GM19324 (cell line): Measurements from ENCODE around the gene BNC2.

Experiments used
- ATAC-seq: cut with Tn5 transposase; IDR thresholded peaks from one replicate; pipeline ENCODE4 v1.9.1; 2021; ENCODE audit warnings: mild to moderate bottlenecking, moderate library complexity; ENCODE audit not compliant: unreplicated experiment, low FRiP score

Gene BNC2

GRCh38 chr9:16824545-16825330 lies 45.7 kb downstream of the BNC2 start:
- ATAC-seq = no peak

- no peak for ATAC-seq
These were observed 46.6 kb downstream of the BNC2 start for GRCh38 chr9:16823906-16824305.

- no peak for ATAC-seq
These were observed 49.1 kb downstream of the BNC2 start for GRCh38 chr9:16821344-16821743.

DNA sequence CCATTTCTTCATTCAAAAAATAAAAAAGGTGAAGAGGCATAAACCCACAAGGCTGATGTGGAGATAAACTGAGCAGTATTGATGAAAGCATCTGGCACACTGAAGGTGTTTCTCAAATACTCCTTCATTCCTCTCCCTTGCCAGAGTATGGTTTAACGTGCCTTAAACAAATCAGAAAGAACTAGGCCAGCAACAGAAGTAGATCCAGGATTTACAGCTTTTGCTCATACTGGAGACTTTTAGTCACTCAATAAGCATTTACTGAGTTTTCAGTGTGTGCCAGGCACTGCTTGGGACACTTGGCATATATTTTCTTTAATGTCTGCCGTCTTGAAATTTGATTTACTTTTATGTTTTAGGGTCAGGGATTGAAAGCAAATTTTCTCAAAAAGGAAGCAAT lies 53.0 kb downstream of the BNC2 start:
- ATAC-seq = no peak

DNA sequence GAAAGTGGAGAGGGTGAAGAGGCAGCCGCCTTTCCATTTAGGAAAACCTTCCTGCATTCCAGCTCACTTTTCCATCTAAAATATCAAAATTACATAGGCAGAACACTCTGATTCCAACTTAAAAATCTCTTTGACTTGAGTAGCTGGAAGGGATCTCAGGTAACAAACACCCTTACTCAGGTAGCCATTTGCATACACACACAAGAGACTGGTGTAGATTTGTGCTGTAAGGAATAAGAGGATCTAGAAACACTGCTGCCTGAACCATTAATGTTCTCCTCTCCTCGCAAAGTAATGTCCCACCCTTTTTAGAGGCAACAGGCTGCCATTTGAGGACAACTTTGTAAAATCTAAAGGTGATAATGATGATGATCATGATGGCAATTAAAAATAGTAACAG lies 53.5 kb downstream of the BNC2 start:
- ATAC-seq = no peak

- ATAC-seq = no peak
These were observed 54.5 kb downstream of the BNC2 start for GRCh38 chr9:16816011-16816410.

- ATAC-seq = no peak
These were observed 55.4 kb downstream of the BNC2 start for GRCh38 chr9:16815079-16815478.

DNA sequence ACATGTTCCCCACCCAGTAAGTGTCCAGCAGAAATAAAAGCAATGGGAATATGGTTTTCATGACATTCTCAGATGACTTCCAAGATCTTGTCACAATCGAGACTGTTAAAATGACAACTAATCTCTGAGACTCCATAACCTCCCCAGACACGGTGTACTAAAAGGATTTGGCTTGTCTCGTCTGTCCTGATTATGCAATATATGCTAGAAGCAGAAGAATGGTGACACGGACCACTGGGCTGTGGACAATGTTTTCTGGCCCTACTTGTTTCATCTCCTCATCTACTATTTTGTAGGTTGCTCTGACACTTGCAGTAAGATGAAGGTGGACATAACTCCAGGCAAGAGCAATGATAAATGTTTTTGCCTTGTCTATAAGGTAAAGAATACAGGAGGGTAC lies 56.6 kb downstream of the BNC2 start:
- no peak for ATAC-seq

- no peak for ATAC-seq
These were observed 58.3 kb downstream of the BNC2 start for GRCh38 chr9:16811987-16812685.

DNA sequence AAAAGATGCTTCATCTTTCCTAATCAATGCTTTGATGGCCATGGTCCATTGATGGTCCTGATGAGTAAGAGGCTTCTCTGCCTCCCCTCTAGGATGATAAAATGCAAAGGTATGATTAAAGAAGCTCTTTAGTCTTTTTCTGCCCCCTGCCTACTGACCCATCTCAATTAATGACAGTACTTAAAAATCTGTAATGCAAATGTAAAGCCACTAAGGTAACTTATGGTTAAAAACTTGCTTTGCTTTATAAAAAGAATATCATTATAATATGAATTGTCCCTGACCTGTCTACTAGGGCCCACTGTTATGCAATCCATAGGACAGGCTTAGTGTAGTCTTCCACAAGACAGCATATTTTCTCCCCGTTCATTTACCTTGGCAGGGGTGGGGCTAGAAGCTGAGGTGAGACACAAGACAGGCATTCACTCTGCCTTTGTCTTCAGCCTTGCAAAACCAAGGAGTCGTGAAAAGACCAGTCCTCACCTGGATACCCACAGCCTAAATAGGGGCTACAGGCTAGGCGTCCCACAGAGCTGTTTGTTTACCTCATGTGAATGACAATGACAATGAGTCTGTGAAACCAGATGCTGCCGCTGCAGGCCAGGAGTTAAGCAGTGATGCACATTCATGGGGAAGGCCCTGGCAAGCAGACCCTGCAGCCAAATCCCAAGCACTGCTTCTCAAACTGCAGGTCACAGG lies 60.4 kb downstream of the BNC2 start:
- ATAC-seq = no peak

GRCh38 chr9:16806674-16807073 lies 63.8 kb downstream of the BNC2 start:
- no peak for ATAC-seq

DNA sequence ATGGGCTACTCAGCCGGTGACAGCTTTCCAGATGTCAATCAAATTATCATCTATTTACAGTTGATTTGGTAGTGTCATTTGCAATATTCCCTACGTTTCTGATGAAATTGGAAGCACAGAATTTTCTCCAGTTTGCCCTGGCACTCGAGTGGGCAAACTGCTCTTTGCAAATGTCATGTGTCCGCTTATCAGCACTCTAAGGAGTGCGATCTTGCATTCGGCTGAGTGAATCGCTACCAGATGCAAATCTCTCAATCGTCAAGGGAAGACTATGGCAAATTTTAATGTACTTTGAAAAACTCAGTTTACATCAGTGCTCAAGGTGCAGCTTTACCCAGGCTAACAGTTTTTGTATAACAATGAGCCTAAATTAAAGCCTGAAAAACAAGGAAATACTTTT lies 66.8 kb downstream of the BNC2 start:
- no peak for ATAC-seq

GRCh38 chr9:16801871-16802466 lies 68.5 kb downstream of the BNC2 start:
- ATAC-seq = no peak

DNA sequence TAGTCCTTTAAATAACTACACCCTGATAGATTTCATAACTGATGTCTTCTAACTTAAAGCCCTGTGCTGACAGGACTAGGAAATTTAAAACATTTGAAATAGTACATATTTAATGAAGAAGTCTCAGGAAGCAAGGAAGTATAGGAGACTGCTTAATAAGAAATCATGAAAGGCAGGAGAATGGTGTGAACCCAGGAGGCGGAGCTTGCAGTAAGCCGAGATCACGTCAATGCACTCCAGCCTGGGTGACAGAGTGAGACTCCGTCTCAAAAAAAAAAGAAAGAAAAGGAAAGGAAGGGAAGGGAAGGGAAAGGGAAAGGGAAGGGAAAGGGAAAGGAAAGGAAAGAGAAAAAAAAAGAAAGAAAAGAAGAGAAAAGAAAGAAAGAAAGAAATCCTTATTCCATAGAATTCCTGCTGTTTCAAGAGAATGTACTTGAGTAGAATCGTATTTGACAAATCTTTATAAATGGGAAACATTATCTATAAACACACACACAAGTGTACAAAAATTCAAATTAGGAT lies 74.1 kb downstream of the BNC2 start:
- ATAC-seq = no peak

- ATAC-seq = no peak
These were observed 75.4 kb downstream of the BNC2 start for GRCh38 chr9:16794871-16795639.

GRCh38 chr9:16794103-16794502 lies 76.4 kb downstream of the BNC2 start:
- ATAC-seq = no peak

GRCh38 chr9:16787724-16788123 lies 82.7 kb downstream of the BNC2 start:
- ATAC-seq = no peak

DNA sequence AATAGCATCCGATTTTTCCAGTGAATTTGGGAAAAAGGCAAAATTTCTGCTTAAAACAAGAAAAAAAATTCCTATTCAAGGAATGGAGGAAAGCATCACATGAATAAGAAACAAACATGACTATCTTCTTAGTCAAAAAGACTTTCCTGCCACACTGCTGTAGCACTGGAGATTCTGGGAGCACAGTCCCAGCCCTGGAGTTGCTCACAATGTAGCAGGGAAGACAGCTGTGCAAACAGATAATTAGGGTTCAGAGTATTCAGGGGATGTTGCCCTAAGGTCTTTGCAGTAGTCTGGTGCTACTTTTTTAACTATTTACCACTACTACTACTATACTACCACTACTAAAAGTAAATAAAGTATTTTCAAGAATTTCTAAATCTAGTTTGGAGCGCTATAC lies 86.5 kb downstream of the BNC2 start:
- no peak for ATAC-seq

DNA sequence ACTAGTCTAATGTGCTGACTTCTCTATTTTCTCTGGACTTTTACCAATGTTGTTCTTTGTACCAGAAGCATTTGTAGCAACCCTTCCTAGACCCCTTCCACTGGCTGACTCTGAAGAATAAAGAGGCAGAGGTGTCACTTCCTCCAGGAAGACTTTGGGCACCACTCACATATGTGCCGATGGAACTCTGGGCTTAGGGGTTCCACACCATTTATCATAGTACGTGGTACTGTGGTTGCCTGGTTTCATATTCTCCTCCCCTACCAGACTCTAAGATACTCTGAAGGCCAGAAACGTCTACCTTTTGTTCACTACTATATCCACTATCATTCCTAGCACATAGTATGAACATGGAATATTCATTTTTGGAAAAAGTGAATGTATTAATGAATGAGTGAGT lies 88.0 kb downstream of the BNC2 start:
- no peak for ATAC-seq

DNA sequence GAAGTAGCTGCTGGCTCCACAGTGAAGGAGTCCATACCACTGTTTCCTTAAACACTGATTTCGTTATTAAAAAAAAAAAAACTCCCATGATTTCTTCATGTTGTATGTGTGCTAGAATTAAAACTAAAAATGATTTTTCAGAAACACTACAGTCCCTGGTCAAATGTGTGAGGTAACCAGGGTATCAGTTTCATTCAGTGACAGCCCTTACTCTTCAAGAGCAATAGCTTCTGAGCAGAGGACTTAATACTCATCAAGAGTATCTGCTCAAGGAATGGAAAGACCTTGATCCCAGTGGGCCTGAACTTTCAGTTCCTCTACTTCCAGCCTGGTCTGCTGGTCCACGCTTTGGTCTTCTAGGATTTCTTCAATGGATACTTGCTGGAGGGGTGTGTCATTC lies 95.1 kb downstream of the BNC2 start:
- no peak for ATAC-seq
